ENCODE data around the gene LIPA. TPM values are rescaled to one million over a fixed set of nuclear protein-coding genes. Genes with fewer than 3 reads are reported as not detected.
A peak's percentile ranks its signal among the peaks of the same experiment; 100 is the strongest.

The LIPA gene
- total RNA-seq (10 to 100 TPM in 3 of 4 donors, 1 to 10 TPM in 1; 7.7 to 14.2 (median 12.3) TPM), polyA plus RNA-seq (10 to 100 TPM in 1 of 3 donors, 1 to 10 TPM in 2; 7.6 to 10.3 (median 8.2) TPM)
- long read RNA-seq, donor 1, partial matches to known transcripts, result 0 of 5 reads
- long read RNA-seq, donor 1, other reads (novel, unspliced or antisense), result 1 of 5 reads
- long read RNA-seq, donor 2, transcript LIPA-202 (10 exons, 2,782 nt), result major isoform, 9 of 11 reads
- long read RNA-seq, donor 2, partial matches to known transcripts, result 0 of 11 reads
- long read RNA-seq, donor 2, other reads (novel, unspliced or antisense), result 1 of 11 reads

- peak; percentile 99 to 100 (median 99) for ATAC-seq
- no peak for TF ChIP-seq CTCF (IDR thresholded peaks at IDR 0.05)
- Histone ChIP-seq H3K4me3 (peak within 1 kb of the TSS; percentile 99), H3K27me3 (ENCODE audit: insufficient read depth in 3 of 3, low read length in 2 of 3) (no peaks in the 10 kb centered on the region), H3K36me3 (ENCODE audit: insufficient read depth in 1 of 2, low read depth in 1 of 2) (no peaks in the 10 kb centered on the region), H3K9me3 (no peaks in the 10 kb centered on the region), H3K4me1 (peaks cover 9% of the 10 kb centered on the region), H3K27ac (peak within 1 kb of the TSS; percentile 82)
- WGBS, 3 donors, result 0 to 1% (median 0%) methylated on average over 49 to 53 of the region's 53 CpGs
- peak; percentile 96 to 97 for DNase-seq
- intact Hi-C loops (cut with DNase I), result no loop called here
Measured at GRCh38 chr10:89251409-89252224, at the start of gene LIPA. Gene LIPA, minus strand, starts transcription at chr10:89251775. Its CDS starts 4,127 bp downstream, at chr10:89247648.

GRCh38 chr10:89301232-89301631, 49.7 kb upstream of the LIPA start:
- DNase-seq, result no peak

GRCh38 chr10:89299031-89299430, 47.5 kb upstream of the LIPA start:
- Histone ChIP-seq H3K4me1 (peaks cover 38% of the 10 kb centered on the region), H3K36me3 (ENCODE audit: insufficient read depth in 1 of 2, low read depth in 1 of 2) (no peaks in the 10 kb centered on the region), H3K4me3 (no peak overlapping the region), H3K27ac (no peak overlapping the region), H3K27me3 (ENCODE audit: insufficient read depth in 3 of 3, low read length in 2 of 3) (no peaks in the 10 kb centered on the region), H3K9me3 (no peaks in the 10 kb centered on the region)
- ATAC-seq, result no peak
- TF ChIP-seq CTCF (IDR thresholded peaks at IDR 0.05), result no peak
- no peak for DNase-seq
- intact Hi-C loops (cut with DNase I), result loop anchor here in 1 of 2 donors (5.0 to 10.0 kb wide), 2 partner anchors 78 to 346 kb away; partner anchors contain the start of genes IFIT1B and PANK1
- 73 to 97% (median 83%) methylated on average over 4 of the region's 4 CpGs for WGBS, 3 donors

More at GRCh38 chr10:89301232-89301631, 49.7 kb upstream of the LIPA start:
- H3K4me1 ChIP-seq, result peaks cover 29% of the 10 kb centered on the region
- intact Hi-C loops (cut with DNase I), result loop anchor here in 1 of 2 donors (2.0 kb wide), 1 partner anchor 28 kb away; no protein-coding TSS in a partner anchor
- no peaks in the 10 kb centered on the region for H3K36me3 ChIP-seq (ENCODE audit: insufficient read depth in 1 of 2, low read depth in 1 of 2)
- 11 to 17% (median 11%) methylated on average over 2 of the region's 2 CpGs for WGBS, 3 donors
- H3K4me3 ChIP-seq, result peak overlapping the region; percentile 70
- H3K9me3 ChIP-seq, result no peaks in the 10 kb centered on the region
- peak; percentile 26 to 46 (median 31) for ATAC-seq
- peak overlapping the region; percentile 92 for H3K27ac ChIP-seq
- H3K27me3 ChIP-seq (ENCODE audit: insufficient read depth in 3 of 3, low read length in 2 of 3), result no peaks in the 10 kb centered on the region
- TF ChIP-seq CTCF (IDR thresholded peaks at IDR 0.05), result no peak

- H3K9me3 ChIP-seq, result no peaks in the 10 kb centered on the region
- intact Hi-C loops (cut with DNase I), result loop anchor here in 1 of 2 donors (5.0 to 10.0 kb wide), 2 partner anchors 80 to 347 kb away; partner anchors contain the start of genes IFIT1B and PANK1
- ATAC-seq, result no peak
- WGBS, 3 donors, result 97 to 100% (median 99%) methylated on average over 5 of the region's 5 CpGs
- H3K4me1 ChIP-seq, result peaks cover 33% of the 10 kb centered on the region
- no peak overlapping the region for H3K4me3 ChIP-seq
- no peak overlapping the region for H3K27ac ChIP-seq
- DNase-seq, result no peak
- no peaks in the 10 kb centered on the region for H3K36me3 ChIP-seq (ENCODE audit: insufficient read depth in 1 of 2, low read depth in 1 of 2)
- H3K27me3 ChIP-seq (ENCODE audit: insufficient read depth in 3 of 3, low read length in 2 of 3), result no peaks in the 10 kb centered on the region
- TF ChIP-seq CTCF (IDR thresholded peaks at IDR 0.05), result no peak
Measured at GRCh38 chr10:89297791-89298190, 46.2 kb upstream of the LIPA start.
